Measurements from ENCODE around the gene CPNE2.

CPNE2 gene

DNA sequence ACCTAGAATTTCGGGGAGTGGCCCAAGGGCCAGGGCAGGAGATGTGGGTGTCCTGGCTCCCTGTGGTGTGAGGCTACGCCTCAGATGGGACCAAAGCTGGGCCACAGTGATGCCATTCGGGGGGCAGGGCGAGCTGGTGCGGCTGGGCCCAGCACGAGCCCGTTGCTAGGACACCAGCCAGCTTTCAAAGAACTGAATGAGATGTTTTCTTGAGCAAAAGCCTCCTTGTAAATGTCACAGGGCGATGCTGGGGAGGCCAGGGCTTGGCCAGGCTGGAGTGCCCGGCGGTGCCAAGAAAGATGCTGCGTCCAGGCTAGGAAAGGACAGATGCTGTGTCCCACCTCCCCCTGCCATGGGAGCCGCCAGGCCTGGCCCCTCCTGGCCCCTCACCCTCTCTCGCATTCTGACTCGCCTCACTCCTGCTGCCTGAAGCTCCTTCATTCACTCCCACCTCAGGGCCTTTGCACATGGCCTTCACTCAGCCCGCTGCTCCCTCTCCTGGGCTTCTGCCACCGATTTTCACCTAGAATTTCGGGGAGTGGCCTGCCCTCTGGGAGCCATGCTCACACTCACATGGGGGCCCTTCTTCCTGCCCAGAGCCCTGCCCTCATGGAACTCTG lies 39.1 kb downstream of the CPNE2 start:
- TF ChIP-seq, protein P1, sequence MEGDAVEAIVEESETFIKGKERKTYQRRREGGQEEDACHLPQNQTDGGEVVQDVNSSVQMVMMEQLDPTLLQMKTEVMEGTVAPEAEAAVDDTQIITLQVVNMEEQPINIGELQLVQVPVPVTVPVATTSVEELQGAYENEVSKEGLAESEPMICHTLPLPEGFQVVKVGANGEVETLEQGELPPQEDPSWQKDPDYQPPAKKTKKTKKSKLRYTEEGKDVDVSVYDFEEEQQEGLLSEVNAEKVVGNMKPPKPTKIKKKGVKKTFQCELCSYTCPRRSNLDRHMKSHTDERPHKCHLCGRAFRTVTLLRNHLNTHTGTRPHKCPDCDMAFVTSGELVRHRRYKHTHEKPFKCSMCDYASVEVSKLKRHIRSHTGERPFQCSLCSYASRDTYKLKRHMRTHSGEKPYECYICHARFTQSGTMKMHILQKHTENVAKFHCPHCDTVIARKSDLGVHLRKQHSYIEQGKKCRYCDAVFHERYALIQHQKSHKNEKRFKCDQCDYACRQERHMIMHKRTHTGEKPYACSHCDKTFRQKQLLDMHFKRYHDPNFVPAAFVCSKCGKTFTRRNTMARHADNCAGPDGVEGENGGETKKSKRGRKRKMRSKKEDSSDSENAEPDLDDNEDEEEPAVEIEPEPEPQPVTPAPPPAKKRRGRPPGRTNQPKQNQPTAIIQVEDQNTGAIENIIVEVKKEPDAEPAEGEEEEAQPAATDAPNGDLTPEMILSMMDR (conservative IDR thresholded peaks at IDR 0.05; ENCODE audit: low read depth, low read length) = no peak

DNA sequence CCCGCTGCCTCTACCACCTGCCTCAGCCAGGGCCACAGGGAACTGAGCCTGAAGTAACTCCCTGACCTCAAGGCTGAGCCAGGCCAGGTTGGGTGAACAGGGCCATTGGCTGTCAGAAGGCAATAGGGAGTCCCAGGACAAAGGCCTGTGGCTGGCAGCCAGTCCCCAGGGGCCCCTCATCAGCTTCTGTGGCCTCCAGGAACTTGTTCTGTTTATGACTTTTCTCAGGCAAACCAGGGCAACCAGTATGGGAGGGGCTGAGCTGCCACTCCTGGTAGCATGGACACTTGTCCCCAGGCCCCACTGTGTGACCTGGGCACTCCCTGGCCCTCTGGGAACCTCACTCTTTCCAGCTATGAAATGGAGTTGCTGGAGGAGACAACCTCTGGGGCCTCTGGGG lies 40.1 kb downstream of the CPNE2 start:
- no peak overlapping the region for H3K4me3 ChIP-seq (ENCODE audit: low read depth, low read length)
- TF ChIP-seq, protein P1 (conservative IDR thresholded peaks at IDR 0.05; ENCODE audit: low read depth, low read length) = no peak
- no peak for DNase-seq (ENCODE audit: low read depth)

More for the DNA sequence above, 39.1 kb downstream of the CPNE2 start:
- DNase-seq (ENCODE audit: low read depth) = no peak
- no peak overlapping the region for H3K4me3 ChIP-seq (ENCODE audit: low read depth, low read length)

GRCh38 chr16:57133031-57133430 lies 40.6 kb downstream of the CPNE2 start:
- TF ChIP-seq, protein P1 (conservative IDR thresholded peaks at IDR 0.05; ENCODE audit: low read depth, low read length) = no peak
- DNase-seq (ENCODE audit: low read depth) = no peak
- H3K4me3 ChIP-seq (ENCODE audit: low read depth, low read length) = no peak overlapping the region

DNA sequence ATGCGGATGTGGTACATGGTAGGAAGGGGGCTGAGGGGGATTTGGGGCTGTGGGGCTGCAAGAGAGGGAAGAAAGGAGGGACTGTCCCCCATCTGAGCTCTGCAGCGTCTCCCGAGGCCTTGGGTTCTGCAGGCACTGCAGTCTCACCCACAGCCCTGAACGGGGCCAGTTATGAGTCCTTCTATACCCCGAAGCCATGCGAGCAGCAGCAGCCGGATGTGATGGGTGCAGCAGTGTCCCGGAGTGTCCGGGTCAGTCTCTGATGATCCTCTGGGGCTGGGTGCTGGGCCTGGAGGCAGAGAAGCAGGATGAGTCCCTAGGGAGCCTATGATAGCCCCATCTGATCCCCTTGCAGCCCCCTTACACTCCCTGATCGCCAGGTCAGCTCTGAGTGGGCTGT lies 41.5 kb downstream of the CPNE2 start:
- TF ChIP-seq, protein P1 (conservative IDR thresholded peaks at IDR 0.05; ENCODE audit: low read depth, low read length) = no peak
- no peak for DNase-seq (ENCODE audit: low read depth)
- H3K4me3 ChIP-seq (ENCODE audit: low read depth, low read length) = no peak overlapping the region

DNA sequence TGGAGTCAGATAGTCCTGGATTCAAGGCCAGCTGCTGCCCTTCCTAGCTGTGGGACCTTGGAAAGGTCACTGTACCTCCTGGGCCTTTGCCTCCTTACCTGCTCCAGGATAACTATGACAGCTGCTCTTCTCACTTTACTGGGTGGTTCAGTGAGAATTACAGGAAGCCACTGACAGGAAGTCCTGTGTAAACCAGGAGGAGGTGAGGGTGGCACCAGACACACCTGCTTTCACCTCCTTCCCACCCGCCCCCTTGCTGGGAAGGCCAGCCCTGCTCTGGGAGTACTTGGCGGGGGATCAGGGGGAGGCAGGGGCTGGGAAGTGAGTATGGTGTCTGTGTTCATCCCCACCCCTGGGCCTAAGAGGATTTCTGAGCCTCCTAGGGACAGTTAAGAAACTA lies 42.6 kb downstream of the CPNE2 start:
- no peak overlapping the region for H3K4me3 ChIP-seq (ENCODE audit: low read depth, low read length)
- DNase-seq (ENCODE audit: low read depth) = no peak
- TF ChIP-seq, protein P1 (conservative IDR thresholded peaks at IDR 0.05; ENCODE audit: low read depth, low read length) = no peak

GRCh38 chr16:57137043-57137442 lies 44.7 kb downstream of the CPNE2 start:
- H3K4me3 ChIP-seq (ENCODE audit: low read depth, low read length) = no peak overlapping the region
- TF ChIP-seq, protein P1 (conservative IDR thresholded peaks at IDR 0.05; ENCODE audit: low read depth, low read length) = no peak
- no peak for DNase-seq (ENCODE audit: low read depth)

GRCh38 chr16:57137566-57138273 lies 45.3 kb downstream of the CPNE2 start:
- no peak for DNase-seq (ENCODE audit: low read depth)
- TF ChIP-seq, protein P1 (conservative IDR thresholded peaks at IDR 0.05; ENCODE audit: low read depth, low read length) = no peak
- no peak overlapping the region for H3K4me3 ChIP-seq (ENCODE audit: low read depth, low read length)
